GM18499 (cell line): ENCODE results near the gene SLC39A2.

Source experiments
- ATAC-seq: cut with Tn5 transposase; IDR thresholded peaks from one replicate; pipeline ENCODE4 v1.9.1; 2021; ENCODE audit warnings: moderate number of reproducible peaks; ENCODE audit not compliant: insufficient read depth, unreplicated experiment

SLC39A2 gene

GRCh38 chr14:21042918-21043317, 43.8 kb downstream of the SLC39A2 start:
- ATAC-seq: no peak

- ATAC-seq: no peak
These were observed 44.4 kb downstream of the SLC39A2 start for GRCh38 chr14:21043387-21043973.

DNA sequence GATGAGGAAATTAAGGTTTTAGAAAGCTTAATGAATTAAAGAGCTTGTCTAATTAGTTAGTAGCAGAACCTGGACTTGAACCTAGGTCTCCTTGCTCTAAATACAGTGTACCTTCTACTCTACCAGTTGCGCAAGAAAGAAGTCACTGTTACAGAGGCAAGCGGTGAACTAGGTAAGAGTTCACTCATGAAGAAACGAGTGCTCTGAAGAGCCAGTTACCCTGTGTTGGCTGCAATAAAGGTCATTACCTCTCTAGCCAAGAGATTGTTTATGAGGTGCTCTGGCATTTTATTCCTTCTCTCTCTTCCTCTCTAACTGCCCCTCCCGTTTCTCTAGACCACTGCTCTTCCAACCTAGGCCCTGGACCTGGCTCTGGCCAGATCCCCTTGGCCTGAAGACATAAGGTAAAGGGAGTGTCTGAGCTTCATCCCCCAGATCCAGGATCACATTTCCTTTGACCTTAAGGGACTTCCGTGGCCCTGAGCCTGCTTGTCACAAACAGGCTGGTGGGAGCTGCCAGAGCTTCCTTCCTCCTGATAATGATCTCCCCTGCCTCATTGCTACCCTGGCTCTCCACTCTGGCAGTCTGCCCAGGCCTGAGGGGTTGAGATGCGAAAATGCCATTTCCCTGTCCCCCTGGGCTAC, 45.0 kb downstream of the SLC39A2 start:
- ATAC-seq: no peak

DNA sequence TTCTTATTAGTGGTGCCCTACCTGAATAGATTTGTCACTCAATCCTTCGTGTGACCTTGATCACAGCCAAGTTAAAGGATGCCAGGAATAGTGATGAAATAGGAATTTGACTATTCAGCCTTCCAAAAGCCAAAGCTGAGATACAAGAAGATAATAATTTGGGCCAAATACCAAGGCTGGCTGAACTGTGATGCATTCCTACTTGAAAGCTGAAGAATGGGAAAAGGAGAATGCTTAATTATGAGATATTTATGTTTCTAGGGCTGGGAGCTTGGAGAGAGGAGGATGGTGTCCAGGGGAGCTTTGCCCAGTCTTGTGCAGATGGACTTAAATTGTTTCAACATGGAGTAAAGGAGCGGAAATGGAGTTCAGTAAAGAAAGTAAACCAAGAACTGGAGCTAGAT, 48.3 kb downstream of the SLC39A2 start:
- no peak for ATAC-seq

DNA sequence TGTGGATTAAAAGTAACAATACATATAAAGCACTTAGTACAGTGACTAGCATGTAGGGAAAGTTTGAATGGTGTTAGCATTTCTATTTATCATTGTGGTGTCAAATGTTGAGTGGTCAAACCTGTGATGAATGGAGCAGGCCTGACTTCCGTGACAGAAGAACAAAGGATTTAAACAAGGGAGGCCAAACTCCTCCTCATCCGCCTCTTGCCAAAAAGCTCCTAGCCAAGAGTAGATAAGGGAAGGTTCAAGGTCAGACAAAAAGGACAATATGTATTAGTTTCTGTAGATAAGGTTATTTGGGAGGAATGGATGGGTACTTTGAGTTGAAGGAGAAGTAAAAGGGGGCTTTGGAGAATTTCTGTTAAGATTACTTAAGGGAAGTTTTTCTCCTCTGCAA, 49.5 kb downstream of the SLC39A2 start:
- ATAC-seq: no peak

DNA sequence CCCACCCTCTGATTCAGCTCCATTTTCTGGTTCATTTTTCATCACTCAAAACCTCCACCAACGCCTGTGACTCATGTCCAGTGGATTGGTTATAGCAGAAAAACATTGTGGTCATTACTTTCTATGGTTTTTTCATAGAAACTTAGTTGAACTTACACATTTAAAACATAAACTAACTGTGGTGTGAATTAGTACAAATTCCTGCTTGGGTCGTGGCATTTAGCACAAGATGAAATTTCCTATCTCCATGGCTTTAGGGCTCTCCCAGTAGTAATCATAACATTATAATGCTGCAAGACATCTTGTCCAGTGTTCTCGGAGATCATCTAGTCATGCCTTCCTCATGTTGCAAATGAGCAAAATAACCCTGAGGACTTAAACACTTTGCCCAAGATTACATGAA, 50.2 kb downstream of the SLC39A2 start:
- no peak for ATAC-seq

GRCh38 chr14:21050597-21050996, 51.5 kb downstream of the SLC39A2 start:
- no peak for ATAC-seq
